GM12892 (cell line): ENCODE measurements around the gene HHIPL1.
"Not testable (repeated sequence)": the region's sequence is repeated elsewhere in the genome, so short reads cannot be mapped to it uniquely, and the experiment has no call there.

Experiments
- POLR2A ChIP-seq: IDR thresholded peaks from 2 replicates; pipeline ENCODE4 v1.6.1; 2011; ENCODE audit warnings: low read depth, low read length, control low read depth
- POLR2AphosphoS5 ChIP-seq: IDR thresholded peaks from 2 replicates; pipeline ENCODE4 v1.6.1; 2011; ENCODE audit warnings: low read depth, low read length, control low read depth
- TAF1 ChIP-seq: IDR thresholded peaks from 2 replicates; pipeline ENCODE4 v1.6.1; 2011; ENCODE audit warnings: low read depth, mild to moderate bottlenecking, control low read depth, low read length, borderline replicate concordance

- TF ChIP-seq POLR2A, TAF1, POLR2AphosphoS5: not testable (repeated sequence)
Measured at GRCh38 chr14:99661206-99661605, 16.3 kb downstream of the HHIPL1 start.
